Activated CD8-positive, alpha-beta memory T cell treated with anti-CD3 and anti-CD28 coated beads, Interleukin-2, amount 50 U/mL, for 24 hours (primary cell): ENCODE data around the gene GRAMD2B.

Experiments
- DNase-seq: peaks from one replicate; pipeline ENCODE4 v3.0.0-alpha.2; 2020; ENCODE audit errors: extremely low read depth

GRAMD2B gene

DNA sequence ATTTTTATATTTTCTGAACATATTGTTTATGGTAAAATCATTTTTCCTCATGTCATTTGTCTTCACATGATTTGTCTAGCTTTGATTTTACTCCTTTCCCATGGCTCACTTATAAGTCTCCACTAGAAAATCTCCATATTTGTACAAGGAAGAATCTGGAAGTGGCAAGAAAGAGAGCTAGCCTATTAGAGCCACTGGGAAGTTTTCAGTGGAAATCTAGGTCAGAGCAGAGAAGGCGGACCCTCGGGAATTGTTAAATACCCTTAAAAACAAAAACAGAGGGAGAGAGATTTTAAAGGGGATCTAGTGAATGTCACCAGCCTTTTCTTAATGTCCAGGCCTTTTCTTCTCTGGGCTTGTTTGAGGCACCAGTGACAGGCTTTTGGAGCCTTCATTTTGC is 56.6 kb downstream of the GRAMD2B start:
- DNase-seq = no peak

- no peak for DNase-seq
These were observed 57.6 kb downstream of the GRAMD2B start for GRCh38 chr5:126480824-126481223.

- no peak for DNase-seq
These were observed 58.0 kb downstream of the GRAMD2B start for GRCh38 chr5:126481243-126481642.

GRCh38 chr5:126482591-126482990 is 59.4 kb downstream of the GRAMD2B start:
- no peak for DNase-seq

- no peak for DNase-seq
These were observed 59.9 kb downstream of the GRAMD2B start for GRCh38 chr5:126483156-126483555.

DNA sequence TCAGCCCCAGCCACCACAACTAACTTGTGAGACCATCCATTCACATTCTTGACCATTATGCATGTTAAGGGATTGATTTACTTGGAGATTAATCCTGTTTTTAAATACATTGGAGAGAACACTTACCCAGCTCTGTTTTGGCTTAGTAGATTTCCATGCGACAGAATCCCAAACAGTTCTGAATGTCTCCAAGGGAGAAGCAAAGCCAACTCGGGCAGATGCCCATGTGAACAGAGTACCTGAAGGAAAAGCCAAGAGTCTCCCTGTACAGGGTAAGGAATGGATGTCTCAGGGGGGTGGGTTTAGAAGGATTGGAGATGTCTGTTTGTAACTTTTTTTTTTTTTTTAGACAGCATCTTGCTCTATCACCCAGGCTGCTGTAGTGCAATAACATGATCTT is 61.0 kb downstream of the GRAMD2B start:
- no peak for DNase-seq

DNA sequence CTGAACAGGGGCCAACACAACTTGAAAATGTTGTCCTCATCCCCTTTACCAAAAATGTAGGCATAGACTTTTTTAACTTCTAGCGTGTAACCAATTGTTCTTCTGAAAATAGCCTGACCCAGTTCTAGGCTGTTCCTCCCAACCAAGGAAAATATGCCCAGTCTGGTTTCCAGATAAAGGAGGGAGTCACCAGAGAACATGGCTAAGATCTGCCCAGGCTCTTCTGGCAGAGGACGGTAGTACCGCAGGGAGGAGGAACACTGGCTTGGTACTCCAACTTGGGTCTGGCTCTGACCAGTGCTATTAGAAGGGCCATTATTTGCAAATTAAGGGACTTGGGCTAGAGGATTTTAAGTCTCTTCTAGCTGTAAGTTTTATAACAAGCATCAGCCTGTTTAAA is 63.1 kb downstream of the GRAMD2B start:
- no peak for DNase-seq

- DNase-seq = no peak
These were observed 64.4 kb downstream of the GRAMD2B start for GRCh38 chr5:126487596-126487995.

DNA sequence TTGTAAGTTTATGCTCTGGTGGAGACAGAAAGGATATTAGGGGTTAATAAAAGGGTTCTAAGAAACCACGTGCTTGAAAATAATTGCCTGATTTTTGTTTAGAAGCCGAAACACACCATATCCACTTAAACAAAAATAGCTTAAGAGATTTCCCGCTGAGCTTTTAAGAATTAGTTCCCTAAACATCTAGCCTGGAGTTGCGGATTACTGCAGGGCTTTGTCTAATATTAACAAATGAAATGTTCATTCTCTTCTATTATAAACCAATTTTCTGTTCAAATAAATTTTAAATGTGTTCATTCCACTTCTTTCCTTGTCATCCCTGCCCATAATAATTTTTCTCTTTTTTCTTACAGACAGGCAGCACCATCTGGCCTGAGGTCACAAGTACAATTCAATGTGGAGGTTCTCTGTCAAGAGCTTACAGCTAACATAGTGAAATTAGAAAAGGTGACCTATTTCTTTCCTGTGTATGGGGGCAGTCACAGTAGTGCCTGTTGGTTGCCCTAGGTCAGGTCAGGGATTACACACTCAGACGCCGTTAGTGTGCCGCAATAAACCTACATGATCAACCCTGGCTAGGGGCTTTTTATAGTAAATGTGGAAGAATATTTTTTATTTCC is 65.3 kb downstream of the GRAMD2B start:
- DNase-seq = no peak

DNA sequence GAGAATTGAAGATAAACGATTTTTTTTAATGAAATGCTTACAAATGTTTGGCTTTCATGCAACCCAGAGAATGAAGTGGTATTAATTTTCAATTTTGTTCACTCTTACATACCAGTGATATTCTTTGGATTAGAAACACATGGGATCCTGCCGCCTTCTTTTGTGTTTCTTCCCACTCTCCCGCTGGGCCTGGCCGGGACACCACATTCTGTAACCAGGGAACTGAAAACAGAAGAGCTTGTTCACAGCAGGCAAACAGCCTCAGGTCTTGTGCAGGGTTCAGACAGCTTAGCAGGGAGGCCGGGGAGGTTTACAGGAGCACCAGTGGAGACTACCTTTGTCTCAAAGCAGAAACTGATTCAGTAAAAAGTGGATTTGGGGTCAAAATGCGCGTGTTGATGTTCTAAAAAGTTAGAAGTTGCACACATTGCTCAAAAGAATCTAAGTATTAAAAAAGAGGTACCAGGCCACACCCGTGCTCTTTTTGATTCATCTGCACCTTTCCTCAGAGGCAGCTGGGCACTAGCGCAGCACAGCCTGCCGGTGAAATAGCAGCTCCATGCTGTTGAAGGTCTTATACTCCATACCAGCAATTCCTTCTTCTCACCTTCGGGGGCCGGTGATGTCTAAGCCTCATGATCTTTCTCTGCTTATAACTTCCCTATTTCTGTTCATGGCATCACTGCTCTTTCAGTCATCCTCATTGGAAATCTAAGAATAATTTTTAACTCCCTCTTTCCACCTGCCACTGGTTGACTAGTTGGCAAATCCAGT is 67.1 kb downstream of the GRAMD2B start:
- no peak for DNase-seq

DNA sequence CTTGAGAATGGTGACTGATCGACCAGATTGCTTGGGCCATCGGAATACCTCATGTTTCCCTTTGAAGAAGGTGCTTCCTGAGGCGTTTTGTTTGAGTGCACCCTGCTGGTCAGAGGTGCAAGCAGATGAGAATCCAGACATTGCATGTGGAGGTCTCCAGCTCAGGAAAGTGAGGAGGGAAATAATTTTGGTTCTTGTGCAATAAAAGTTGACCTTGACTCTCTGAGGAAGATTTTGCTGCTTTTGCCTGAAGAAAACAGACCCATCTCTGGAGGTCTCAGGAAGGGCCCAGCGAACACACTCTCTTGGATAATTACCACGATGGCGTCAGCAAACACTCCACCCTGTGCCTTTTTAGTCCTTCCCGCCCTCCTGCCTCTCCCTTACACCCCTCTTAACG is 69.7 kb downstream of the GRAMD2B start:
- DNase-seq = no peak

DNA sequence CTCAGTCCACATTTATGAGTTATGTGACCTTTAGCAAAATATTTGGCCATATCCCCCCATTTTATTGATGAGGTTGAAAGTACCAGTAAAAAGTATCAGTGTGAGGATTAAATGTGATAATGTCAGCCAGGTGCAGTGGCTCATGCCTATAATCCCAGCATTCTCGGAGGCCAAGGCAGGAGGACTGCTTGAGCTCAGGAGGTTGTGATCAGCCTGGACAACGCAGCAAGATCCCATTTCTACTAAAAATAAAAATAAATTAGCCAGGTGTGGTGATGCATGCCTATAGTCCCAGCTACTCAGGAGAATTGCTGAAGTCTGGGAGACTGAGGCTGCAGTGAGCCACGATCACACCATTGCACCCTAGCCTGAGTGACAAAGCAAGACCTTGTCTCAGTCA is 71.2 kb downstream of the GRAMD2B start:
- DNase-seq = no peak

- DNase-seq = no peak
These were observed 74.3 kb downstream of the GRAMD2B start for GRCh38 chr5:126497506-126497905.

DNA sequence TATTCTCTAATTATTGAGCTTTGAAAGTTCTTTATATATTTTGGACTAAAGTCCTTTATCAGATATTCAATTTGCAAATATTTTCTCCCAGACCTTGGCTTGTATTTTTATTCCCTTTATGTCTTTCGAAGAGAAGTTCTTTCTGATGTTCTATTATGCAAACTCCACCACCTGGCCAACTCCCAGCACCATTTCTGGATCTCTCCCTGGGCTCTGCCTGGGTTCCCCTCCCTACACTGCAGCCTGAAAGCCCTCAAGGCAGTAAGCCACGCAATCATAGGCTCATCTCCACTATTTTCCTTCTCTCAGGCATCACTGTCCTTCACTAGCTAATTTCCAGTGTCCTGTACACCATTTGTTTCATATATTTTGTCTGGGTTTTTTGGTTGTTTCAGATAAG is 76.1 kb downstream of the GRAMD2B start:
- DNase-seq = no peak

GRCh38 chr5:126499853-126500342 is 76.7 kb downstream of the GRAMD2B start:
- DNase-seq = no peak

GRCh38 chr5:126501448-126501847 is 78.2 kb downstream of the GRAMD2B start:
- no peak for DNase-seq

DNA sequence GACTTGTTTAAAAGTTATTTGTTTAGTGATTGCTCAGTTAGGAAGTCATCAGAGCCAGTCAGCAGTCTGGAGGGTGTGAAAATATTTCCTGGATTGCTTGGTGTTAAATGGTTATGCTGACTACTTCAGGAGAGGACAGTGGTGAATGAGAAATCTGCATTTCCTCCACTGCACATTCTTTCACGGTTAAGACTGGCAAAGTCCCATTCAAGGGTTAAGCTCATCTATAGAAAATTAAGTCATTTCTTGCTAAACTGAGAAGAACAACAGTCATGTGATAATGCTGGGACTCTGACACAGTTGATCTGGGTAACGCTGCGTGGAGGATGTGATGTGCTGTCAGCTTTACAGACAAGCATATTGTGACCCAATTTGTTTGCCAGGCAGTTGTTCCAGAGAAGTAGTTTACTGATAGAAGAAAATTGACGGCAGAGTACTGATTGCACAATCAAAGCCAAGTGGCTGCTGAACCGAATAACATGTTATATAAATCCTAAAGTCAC is 80.4 kb downstream of the GRAMD2B start:
- DNase-seq = no peak

DNA sequence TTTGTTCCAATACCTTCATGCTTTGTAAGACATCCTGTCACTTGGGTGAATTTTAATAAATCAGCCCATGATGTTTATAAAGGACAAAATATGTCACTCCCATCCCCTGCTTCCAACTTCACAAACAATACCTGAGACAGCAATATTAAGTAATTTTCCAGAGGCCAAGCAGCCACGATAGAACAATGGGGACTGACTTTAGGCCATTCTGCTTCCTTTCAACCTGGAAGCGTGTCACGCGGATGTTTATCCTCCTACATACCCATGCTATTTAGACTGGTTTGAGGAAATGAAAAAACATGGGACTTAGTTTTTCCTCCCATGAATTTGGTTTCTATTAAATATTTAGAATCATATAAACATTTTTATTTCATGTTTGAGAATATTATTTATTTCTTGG is 82.9 kb downstream of the GRAMD2B start:
- DNase-seq = no peak

GRCh38 chr5:126508251-126508961 is 85.2 kb downstream of the GRAMD2B start:
- DNase-seq = no peak

- no peak for DNase-seq
These were observed 85.7 kb downstream of the GRAMD2B start for GRCh38 chr5:126508962-126509279.

DNA sequence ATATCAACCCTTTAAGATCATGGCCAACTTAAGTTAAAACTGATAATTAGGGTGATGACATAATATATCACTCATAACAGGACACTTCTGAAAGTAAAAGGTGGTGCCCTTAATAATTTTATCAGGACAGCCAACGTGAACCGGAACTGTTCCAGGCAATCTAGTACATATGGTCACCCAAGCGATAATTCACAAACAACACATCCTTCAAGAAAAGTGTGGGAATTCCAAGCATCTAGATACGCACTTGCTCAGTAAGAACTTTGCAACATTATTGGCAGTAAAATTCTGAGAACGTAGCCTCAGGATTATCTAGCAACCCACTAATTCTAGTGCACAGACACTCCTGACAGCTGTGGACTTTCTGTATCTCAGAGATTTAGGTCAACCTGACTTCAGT is 86.1 kb downstream of the GRAMD2B start:
- no peak for DNase-seq

GRCh38 chr5:126511961-126512360 is 88.8 kb downstream of the GRAMD2B start:
- no peak for DNase-seq

- DNase-seq = no peak
These were observed 89.2 kb downstream of the GRAMD2B start for GRCh38 chr5:126512451-126512850.
